Osteocyte (in vitro differentiated cells): ENCODE results near the gene STIP1. TPM values are rescaled to one million over a fixed set of nuclear protein-coding genes. Genes with fewer than 3 reads are reported as not detected.

Experiments used
- DNase-seq: peaks from one replicate; pipeline ENCODE4 v3.0.0; 2021; ENCODE audit warnings: mixed read lengths; ENCODE audit not compliant: unreplicated experiment; ENCODE audit errors: extremely low spot score
- H3K27ac Mint-ChIP-seq: one replicate; pipeline ENCODE4 v1.8.0; 2021; ENCODE audit warnings: mild to moderate bottlenecking, mixed read lengths; ENCODE audit not compliant: unreplicated experiment
- H3K27me3 Mint-ChIP-seq: one replicate; pipeline ENCODE4 v1.8.0; 2021; ENCODE audit warnings: mixed read lengths; ENCODE audit not compliant: unreplicated experiment
- H3K36me3 Mint-ChIP-seq: one replicate; pipeline ENCODE4 v1.8.0; 2021; ENCODE audit warnings: mixed read lengths; ENCODE audit not compliant: unreplicated experiment
- H3K4me1 Mint-ChIP-seq: one replicate; pipeline ENCODE4 v1.8.0; 2021; ENCODE audit warnings: mixed read lengths; ENCODE audit not compliant: unreplicated experiment
- H3K4me3 Mint-ChIP-seq: one replicate; pipeline ENCODE4 v1.8.0; 2021; ENCODE audit warnings: mild to moderate bottlenecking, moderate library complexity, mixed read lengths; ENCODE audit not compliant: unreplicated experiment
- H3K9me3 Mint-ChIP-seq: one replicate; pipeline ENCODE4 v1.8.0; 2021; ENCODE audit warnings: mixed read lengths; ENCODE audit not compliant: unreplicated experiment
- total RNA-seq: library from RNA; stranded (reverse); gene quantifications from 2 replicates; pipeline ENCODE4 v1.2.1, GENCODE V29; 2021
- TF ChIP-seq, protein P1 (sequence below): fragments of 200-600 bp; sonication (generic); IDR thresholded peaks from 2 replicates; pipeline ENCODE4 v1.5.0; 2021; ENCODE audit warnings: antibody characterized with exemption, mild to moderate bottlenecking, moderate library complexity

Gene STIP1
- total RNA-seq, 1 donor from 2014 or later = 109 TPM

GRCh38 chr11:64250415-64251015 is 64.5 kb downstream of the STIP1 start:
- H3K4me3 Mint-ChIP-seq = peak overlapping the region; percentile 79
- TF ChIP-seq, protein P1, sequence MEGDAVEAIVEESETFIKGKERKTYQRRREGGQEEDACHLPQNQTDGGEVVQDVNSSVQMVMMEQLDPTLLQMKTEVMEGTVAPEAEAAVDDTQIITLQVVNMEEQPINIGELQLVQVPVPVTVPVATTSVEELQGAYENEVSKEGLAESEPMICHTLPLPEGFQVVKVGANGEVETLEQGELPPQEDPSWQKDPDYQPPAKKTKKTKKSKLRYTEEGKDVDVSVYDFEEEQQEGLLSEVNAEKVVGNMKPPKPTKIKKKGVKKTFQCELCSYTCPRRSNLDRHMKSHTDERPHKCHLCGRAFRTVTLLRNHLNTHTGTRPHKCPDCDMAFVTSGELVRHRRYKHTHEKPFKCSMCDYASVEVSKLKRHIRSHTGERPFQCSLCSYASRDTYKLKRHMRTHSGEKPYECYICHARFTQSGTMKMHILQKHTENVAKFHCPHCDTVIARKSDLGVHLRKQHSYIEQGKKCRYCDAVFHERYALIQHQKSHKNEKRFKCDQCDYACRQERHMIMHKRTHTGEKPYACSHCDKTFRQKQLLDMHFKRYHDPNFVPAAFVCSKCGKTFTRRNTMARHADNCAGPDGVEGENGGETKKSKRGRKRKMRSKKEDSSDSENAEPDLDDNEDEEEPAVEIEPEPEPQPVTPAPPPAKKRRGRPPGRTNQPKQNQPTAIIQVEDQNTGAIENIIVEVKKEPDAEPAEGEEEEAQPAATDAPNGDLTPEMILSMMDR = no peak
- no peak for DNase-seq
- no peak overlapping the region for H3K27ac Mint-ChIP-seq
- no peaks in the 10 kb centered on the region for H3K27me3 Mint-ChIP-seq
- H3K9me3 Mint-ChIP-seq = no peaks in the 10 kb centered on the region
- H3K36me3 Mint-ChIP-seq = no peaks in the 10 kb centered on the region
- peaks cover 26% of the 10 kb centered on the region for H3K4me1 Mint-ChIP-seq

- Mint-ChIP-seq H3K36me3 (no peaks in the 10 kb centered on the region), H3K9me3 (no peaks in the 10 kb centered on the region), H3K4me3 (peak within 1 kb of the TSS; percentile 86), H3K4me1 (peaks cover 26% of the 10 kb centered on the region), H3K27me3 (no peaks in the 10 kb centered on the region), H3K27ac (peak within 1 kb of the TSS; percentile 64)
- TF ChIP-seq, protein P1 = peak; percentile 82
- DNase-seq = no peak
Observed at GRCh38 chr11:64251016-64251752, 65.2 kb downstream of the STIP1 start, which contains the start of gene PLCB3. PLCB3 (plus strand) TSS chr11:64251530; CDS start chr11:64251650, 120 bp downstream.

DNA sequence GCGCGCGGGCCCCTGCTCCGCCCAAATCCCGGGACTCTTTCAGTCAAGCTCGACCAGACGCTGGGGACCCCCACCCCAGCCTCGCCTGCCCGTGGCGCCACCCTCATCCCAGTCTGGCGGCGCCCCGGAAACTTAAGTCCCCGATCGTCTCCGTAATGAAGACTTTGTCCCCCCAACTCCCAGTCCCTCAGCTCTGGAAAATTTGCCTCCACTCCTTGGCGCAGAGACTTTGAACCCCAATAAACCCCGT is 65.7 kb downstream of the STIP1 start:
- peaks cover 26% of the 10 kb centered on the region for H3K4me1 Mint-ChIP-seq
- TF ChIP-seq, protein P1 = no peak
- peak overlapping the region; percentile 86 for H3K4me3 Mint-ChIP-seq
- no peak for DNase-seq
- no peaks in the 10 kb centered on the region for H3K36me3 Mint-ChIP-seq
- no peaks in the 10 kb centered on the region for H3K27me3 Mint-ChIP-seq
- H3K9me3 Mint-ChIP-seq = no peaks in the 10 kb centered on the region
- peak overlapping the region; percentile 64 for H3K27ac Mint-ChIP-seq

DNA sequence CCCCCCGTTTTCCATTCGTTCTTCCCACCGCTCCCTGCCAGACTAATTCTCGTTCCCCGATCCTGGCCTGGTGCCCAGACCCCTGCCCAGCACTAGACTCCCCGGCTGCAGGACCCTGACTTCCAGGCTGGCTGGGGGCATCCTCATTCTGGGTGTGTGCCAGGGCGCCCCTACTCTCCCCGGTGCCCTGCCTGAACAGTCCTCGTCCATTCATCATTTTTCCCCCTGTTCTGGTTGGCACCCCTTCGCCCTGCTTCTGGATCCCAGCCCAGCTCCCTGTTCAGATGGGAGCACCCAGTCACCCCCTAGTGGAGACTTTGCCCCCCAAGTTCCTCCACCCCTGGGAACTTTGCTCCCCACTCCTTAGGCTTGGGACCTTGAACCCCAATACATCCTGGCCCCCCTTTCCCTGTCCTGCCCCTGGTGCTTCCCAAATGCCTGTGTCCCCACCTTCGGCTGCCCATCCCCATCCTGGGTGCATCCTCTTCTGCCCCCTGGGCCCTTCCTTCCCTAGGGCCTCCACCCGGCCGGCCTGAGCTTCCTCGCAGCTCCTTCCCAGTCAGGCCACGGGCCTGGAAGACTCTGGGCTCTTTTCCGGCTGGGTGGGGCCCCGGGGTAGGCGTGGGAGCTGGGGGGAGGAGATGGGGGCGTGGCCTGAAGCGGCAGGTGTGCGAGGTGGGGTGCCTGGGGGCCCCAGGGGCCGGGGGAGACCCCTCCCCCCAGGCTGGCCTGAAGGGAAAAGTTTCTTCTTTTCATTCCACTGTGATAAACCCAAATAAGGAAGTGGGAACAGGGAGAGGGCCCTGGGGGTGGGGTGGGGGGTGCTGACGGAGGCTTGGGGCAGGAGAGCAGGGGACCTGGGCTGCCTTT is 66.3 kb downstream of the STIP1 start:
- Mint-ChIP-seq H3K27me3 (no peaks in the 10 kb centered on the region), H3K4me3 (peak overlapping the region; percentile 86), H3K4me1 (peaks cover 26% of the 10 kb centered on the region), H3K9me3 (no peaks in the 10 kb centered on the region), H3K27ac (peak overlapping the region; percentile 64), H3K36me3 (no peaks in the 10 kb centered on the region)
- TF ChIP-seq, protein P1 = peak; percentile 14
- DNase-seq = no peak

- Mint-ChIP-seq H3K9me3 (no peaks in the 10 kb centered on the region), H3K27me3 (no peaks in the 10 kb centered on the region), H3K4me3 (peak overlapping the region; percentile 53), H3K27ac (peak overlapping the region; percentile 34), H3K36me3 (no peaks in the 10 kb centered on the region), H3K4me1 (peaks cover 22% of the 10 kb centered on the region)
- no peak for DNase-seq
- TF ChIP-seq, protein P1 = no peak
Observed at GRCh38 chr11:64253043-64253442, 67.1 kb downstream of the STIP1 start.
